ENCODE measurements around the gene NEO1. TPM values are rescaled to one million over a fixed set of nuclear protein-coding genes. Genes with fewer than 3 reads are reported as not detected.

NEO1 gene
- polyA plus RNA-seq, 1 donor from 2014 or later, result 57.0 TPM

DNA sequence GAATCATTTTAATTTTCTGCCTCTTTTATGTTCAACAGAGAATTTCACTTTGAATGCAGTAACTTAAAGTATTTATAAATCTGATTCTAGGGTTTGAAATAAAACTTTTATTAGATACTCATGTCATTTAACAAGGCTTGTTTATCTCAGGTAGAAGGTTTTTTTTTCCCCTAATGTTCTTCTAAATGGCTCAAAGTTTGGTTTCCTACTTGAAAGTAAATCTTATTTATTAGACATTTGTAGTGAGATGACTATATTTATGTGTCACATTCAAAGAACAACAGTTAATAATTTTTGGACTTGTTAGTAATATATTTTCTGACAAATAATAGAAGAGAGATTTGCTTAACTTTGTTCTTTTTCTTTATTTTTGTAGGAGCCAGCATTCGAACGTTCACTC is 63.9 kb downstream of the NEO1 start:
- H3K4me3 ChIP-seq (ENCODE audit: low read length), result no peak overlapping the region
- TF ChIP-seq TAF1 (IDR thresholded peaks at IDR 0.05; ENCODE audit: low read depth) (no peak), EP300 (conservative IDR thresholded peaks at IDR 0.05; ENCODE audit: poor library complexity, severe bottlenecking) (no peak), SMC3 (conservative IDR thresholded peaks at IDR 0.05; ENCODE audit: poor library complexity) (no peak), MXI1 (conservative IDR thresholded peaks at IDR 0.05; ENCODE audit: poor library complexity, severe bottlenecking) (no peak), POLR2AphosphoS5 (IDR thresholded peaks at IDR 0.05) (no peak), RAD21 (conservative IDR thresholded peaks at IDR 0.05) (no peak), EZH2 (IDR thresholded peaks at IDR 0.05; ENCODE audit: borderline replicate concordance, insufficient read depth, low read length, poor library complexity, severe bottlenecking) (no peak)
- TF ChIP-seq, protein P1, sequence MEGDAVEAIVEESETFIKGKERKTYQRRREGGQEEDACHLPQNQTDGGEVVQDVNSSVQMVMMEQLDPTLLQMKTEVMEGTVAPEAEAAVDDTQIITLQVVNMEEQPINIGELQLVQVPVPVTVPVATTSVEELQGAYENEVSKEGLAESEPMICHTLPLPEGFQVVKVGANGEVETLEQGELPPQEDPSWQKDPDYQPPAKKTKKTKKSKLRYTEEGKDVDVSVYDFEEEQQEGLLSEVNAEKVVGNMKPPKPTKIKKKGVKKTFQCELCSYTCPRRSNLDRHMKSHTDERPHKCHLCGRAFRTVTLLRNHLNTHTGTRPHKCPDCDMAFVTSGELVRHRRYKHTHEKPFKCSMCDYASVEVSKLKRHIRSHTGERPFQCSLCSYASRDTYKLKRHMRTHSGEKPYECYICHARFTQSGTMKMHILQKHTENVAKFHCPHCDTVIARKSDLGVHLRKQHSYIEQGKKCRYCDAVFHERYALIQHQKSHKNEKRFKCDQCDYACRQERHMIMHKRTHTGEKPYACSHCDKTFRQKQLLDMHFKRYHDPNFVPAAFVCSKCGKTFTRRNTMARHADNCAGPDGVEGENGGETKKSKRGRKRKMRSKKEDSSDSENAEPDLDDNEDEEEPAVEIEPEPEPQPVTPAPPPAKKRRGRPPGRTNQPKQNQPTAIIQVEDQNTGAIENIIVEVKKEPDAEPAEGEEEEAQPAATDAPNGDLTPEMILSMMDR (IDR thresholded peaks at IDR 0.05; ENCODE audit: poor library complexity, severe bottlenecking), result no peak
- TF ChIP-seq, protein P2, sequence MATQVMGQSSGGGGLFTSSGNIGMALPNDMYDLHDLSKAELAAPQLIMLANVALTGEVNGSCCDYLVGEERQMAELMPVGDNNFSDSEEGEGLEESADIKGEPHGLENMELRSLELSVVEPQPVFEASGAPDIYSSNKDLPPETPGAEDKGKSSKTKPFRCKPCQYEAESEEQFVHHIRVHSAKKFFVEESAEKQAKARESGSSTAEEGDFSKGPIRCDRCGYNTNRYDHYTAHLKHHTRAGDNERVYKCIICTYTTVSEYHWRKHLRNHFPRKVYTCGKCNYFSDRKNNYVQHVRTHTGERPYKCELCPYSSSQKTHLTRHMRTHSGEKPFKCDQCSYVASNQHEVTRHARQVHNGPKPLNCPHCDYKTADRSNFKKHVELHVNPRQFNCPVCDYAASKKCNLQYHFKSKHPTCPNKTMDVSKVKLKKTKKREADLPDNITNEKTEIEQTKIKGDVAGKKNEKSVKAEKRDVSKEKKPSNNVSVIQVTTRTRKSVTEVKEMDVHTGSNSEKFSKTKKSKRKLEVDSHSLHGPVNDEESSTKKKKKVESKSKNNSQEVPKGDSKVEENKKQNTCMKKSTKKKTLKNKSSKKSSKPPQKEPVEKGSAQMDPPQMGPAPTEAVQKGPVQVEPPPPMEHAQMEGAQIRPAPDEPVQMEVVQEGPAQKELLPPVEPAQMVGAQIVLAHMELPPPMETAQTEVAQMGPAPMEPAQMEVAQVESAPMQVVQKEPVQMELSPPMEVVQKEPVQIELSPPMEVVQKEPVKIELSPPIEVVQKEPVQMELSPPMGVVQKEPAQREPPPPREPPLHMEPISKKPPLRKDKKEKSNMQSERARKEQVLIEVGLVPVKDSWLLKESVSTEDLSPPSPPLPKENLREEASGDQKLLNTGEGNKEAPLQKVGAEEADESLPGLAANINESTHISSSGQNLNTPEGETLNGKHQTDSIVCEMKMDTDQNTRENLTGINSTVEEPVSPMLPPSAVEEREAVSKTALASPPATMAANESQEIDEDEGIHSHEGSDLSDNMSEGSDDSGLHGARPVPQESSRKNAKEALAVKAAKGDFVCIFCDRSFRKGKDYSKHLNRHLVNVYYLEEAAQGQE (IDR thresholded peaks at IDR 0.05; ENCODE audit: borderline replicate concordance), result no peak

DNA sequence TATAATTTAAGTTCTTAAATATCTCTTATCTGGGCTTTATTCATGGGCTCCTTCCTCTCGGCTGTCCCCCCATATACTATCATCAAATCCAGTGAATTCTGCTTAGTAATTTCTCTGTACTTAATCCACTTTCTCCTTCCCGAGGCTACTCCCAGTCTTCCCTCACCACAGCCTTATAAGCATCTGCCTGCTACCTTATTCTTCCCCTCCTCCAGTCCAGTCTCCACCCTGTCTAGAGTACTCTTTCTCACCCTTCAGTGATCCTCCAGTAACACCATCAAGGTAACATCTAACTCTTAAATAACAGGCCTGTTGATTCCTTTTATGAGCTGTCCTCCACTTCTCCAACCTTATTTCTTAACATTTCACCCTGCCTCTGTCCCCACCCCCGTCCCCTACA is 65.8 kb downstream of the NEO1 start:
- no peak for TF ChIP-seq EZH2 (IDR thresholded peaks at IDR 0.05; ENCODE audit: borderline replicate concordance, insufficient read depth, low read length, poor library complexity, severe bottlenecking)
- TF ChIP-seq, protein P2 (IDR thresholded peaks at IDR 0.05; ENCODE audit: borderline replicate concordance), result no peak
- no peak for TF ChIP-seq EP300 (conservative IDR thresholded peaks at IDR 0.05; ENCODE audit: poor library complexity, severe bottlenecking)
- TF ChIP-seq RAD21 (conservative IDR thresholded peaks at IDR 0.05), result no peak
- TF ChIP-seq SMC3 (conservative IDR thresholded peaks at IDR 0.05; ENCODE audit: poor library complexity), result no peak
- no peak for TF ChIP-seq TAF1 (IDR thresholded peaks at IDR 0.05; ENCODE audit: low read depth)
- TF ChIP-seq, protein P1 (IDR thresholded peaks at IDR 0.05; ENCODE audit: poor library complexity, severe bottlenecking), result no peak
- TF ChIP-seq MXI1 (conservative IDR thresholded peaks at IDR 0.05; ENCODE audit: poor library complexity, severe bottlenecking), result no peak
- no peak for TF ChIP-seq POLR2AphosphoS5 (IDR thresholded peaks at IDR 0.05)
- peaks cover 6% of the 10 kb centered on the region for H3K79me2 ChIP-seq (replicated peaks; ENCODE audit: insufficient read depth, low read length)
- H3F3A ChIP-seq (ENCODE audit: insufficient read depth, low read length, poor library complexity, severe bottlenecking), result no peaks in the 10 kb centered on the region
- no peaks in the 10 kb centered on the region for H3K36me3 ChIP-seq (ENCODE audit: insufficient read depth, low read length)
- H3K9me2 ChIP-seq (ENCODE audit: insufficient read depth, low read length), result no peaks in the 10 kb centered on the region
- H3K27ac ChIP-seq (ENCODE audit: low read length), result no peak overlapping the region
- H2AFZ ChIP-seq (ENCODE audit: low read depth, low read length), result no peak overlapping the region
- H4K20me1 ChIP-seq (ENCODE audit: insufficient read depth), result no peaks in the 10 kb centered on the region
- H3K27me3 ChIP-seq (ENCODE audit: insufficient read depth, low read depth, low read length), result no peaks in the 10 kb centered on the region
- H3K9ac ChIP-seq (ENCODE audit: low read length), result no peak overlapping the region
- no peak overlapping the region for H3K4me2 ChIP-seq (ENCODE audit: low read length)
- H3K9me3 ChIP-seq (ENCODE audit: low read length), result no peaks in the 10 kb centered on the region
- H3K4me3 ChIP-seq (ENCODE audit: low read length), result no peak overlapping the region

More for the DNA sequence above, 63.9 kb downstream of the NEO1 start:
- Histone ChIP-seq H3K36me3 (ENCODE audit: insufficient read depth, low read length) (no peaks in the 10 kb centered on the region), H3K27me3 (ENCODE audit: insufficient read depth, low read depth, low read length) (no peaks in the 10 kb centered on the region), H3K79me2 (replicated peaks; ENCODE audit: insufficient read depth, low read length) (peaks cover 6% of the 10 kb centered on the region), H3K27ac (ENCODE audit: low read length) (no peak overlapping the region), H3F3A (ENCODE audit: insufficient read depth, low read length, poor library complexity, severe bottlenecking) (no peaks in the 10 kb centered on the region), H3K4me2 (ENCODE audit: low read length) (no peak overlapping the region), H4K20me1 (ENCODE audit: insufficient read depth) (no peaks in the 10 kb centered on the region), H2AFZ (ENCODE audit: low read depth, low read length) (no peak overlapping the region), H3K9me2 (ENCODE audit: insufficient read depth, low read length) (no peaks in the 10 kb centered on the region), H3K9ac (ENCODE audit: low read length) (no peak overlapping the region), H3K9me3 (ENCODE audit: low read length) (no peaks in the 10 kb centered on the region)

All from neural cell (in vitro differentiated cells).